ENCODE results near the gene EVA1A.

The EVA1A gene

GRCh38 chr2:75543446-75543845 lies 17.3 kb downstream of the EVA1A start:
- ATAC-seq (ENCODE audit: insufficient read depth, low read depth): no peak
- Histone ChIP-seq H3K36me3 (ENCODE audit: insufficient read depth, low read length) (peaks cover 41% of the 10 kb centered on the region), H2AFZ (ENCODE audit: low read depth, low read length) (no peak overlapping the region), H3K27me3 (ENCODE audit: insufficient read depth, low read length, poor library complexity) (no peaks in the 10 kb centered on the region), H4K20me1 (ENCODE audit: insufficient read depth, low read length) (peaks cover 3% of the 10 kb centered on the region; the same call in 1 of the 2 replicates), H3K4me1 (ENCODE audit: insufficient read depth, low read length) (peaks cover 33% of the 10 kb centered on the region), H3K9ac (ENCODE audit: low read depth, low read length) (no peak overlapping the region), H3K79me2 (ENCODE audit: insufficient read depth, low read length) (peaks cover 96% of the 10 kb centered on the region), H3K9me3 (ENCODE audit: insufficient read depth, low read length, severe bottlenecking) (peaks cover 4% of the 10 kb centered on the region), H3K4me3 (ENCODE audit: low read depth in 1 of 2, low read length in 2 of 2) (no peak overlapping the region), H3K4me2 (ENCODE audit: insufficient read depth, low read length) (no peak overlapping the region), H3K27ac (ENCODE audit: low read length) (no peak overlapping the region)
- no peak for DNase-seq
- no peak for TF ChIP-seq CTCF (IDR thresholded peaks at IDR 0.05; ENCODE audit: borderline replicate concordance, extremely low read depth, low read length, poor library complexity, severe bottlenecking)
- TF ChIP-seq EZH2 (IDR thresholded peaks at IDR 0.05; ENCODE audit: borderline replicate concordance, low read depth, low read length, severe bottlenecking): no peak

- no peak overlapping the region for H2AFZ ChIP-seq (ENCODE audit: low read depth, low read length)
- H4K20me1 ChIP-seq (ENCODE audit: insufficient read depth, low read length): no peaks in the 10 kb centered on the region
- H3K4me2 ChIP-seq (ENCODE audit: insufficient read depth, low read length): no peak overlapping the region
- peak overlapping the region; percentile 38; the same call in 1 of the 2 replicates for H3K27ac ChIP-seq (ENCODE audit: low read length)
- TF ChIP-seq EZH2 (IDR thresholded peaks at IDR 0.05; ENCODE audit: borderline replicate concordance, low read depth, low read length, severe bottlenecking): no peak
- no peak for TF ChIP-seq CTCF (IDR thresholded peaks at IDR 0.05; ENCODE audit: borderline replicate concordance, extremely low read depth, low read length, poor library complexity, severe bottlenecking)
- no peak for ATAC-seq (ENCODE audit: insufficient read depth, low read depth)
- H3K36me3 ChIP-seq (ENCODE audit: insufficient read depth, low read length): peaks cover 49% of the 10 kb centered on the region
- DNase-seq: no peak
- H3K79me2 ChIP-seq (ENCODE audit: insufficient read depth, low read length): peaks cover 97% of the 10 kb centered on the region
- H3K9me3 ChIP-seq (ENCODE audit: insufficient read depth, low read length, severe bottlenecking): peaks cover 9% of the 10 kb centered on the region
- H3K9ac ChIP-seq (ENCODE audit: low read depth, low read length): no peak overlapping the region
- H3K4me3 ChIP-seq (ENCODE audit: low read depth in 1 of 2, low read length in 2 of 2): no peak overlapping the region
- no peaks in the 10 kb centered on the region for H3K27me3 ChIP-seq (ENCODE audit: insufficient read depth, low read length, poor library complexity)
- peaks cover 16% of the 10 kb centered on the region for H3K4me1 ChIP-seq (ENCODE audit: insufficient read depth, low read length)
Measured at GRCh38 chr2:75541430-75541829, 19.3 kb downstream of the EVA1A start.

GRCh38 chr2:75540994-75541393 lies 19.7 kb downstream of the EVA1A start:
- Histone ChIP-seq H3K4me1 (ENCODE audit: insufficient read depth, low read length) (peaks cover 12% of the 10 kb centered on the region), H4K20me1 (ENCODE audit: insufficient read depth, low read length) (no peaks in the 10 kb centered on the region), H3K4me2 (ENCODE audit: insufficient read depth, low read length) (no peak overlapping the region), H3K27ac (ENCODE audit: low read length) (peak overlapping the region; percentile 38; the same call in 1 of the 2 replicates), H3K36me3 (ENCODE audit: insufficient read depth, low read length) (peaks cover 49% of the 10 kb centered on the region), H3K9ac (ENCODE audit: low read depth, low read length) (no peak overlapping the region), H3K27me3 (ENCODE audit: insufficient read depth, low read length, poor library complexity) (no peaks in the 10 kb centered on the region), H3K79me2 (ENCODE audit: insufficient read depth, low read length) (peaks cover 97% of the 10 kb centered on the region), H3K4me3 (ENCODE audit: low read depth in 1 of 2, low read length in 2 of 2) (no peak overlapping the region), H3K9me3 (ENCODE audit: insufficient read depth, low read length, severe bottlenecking) (peaks cover 9% of the 10 kb centered on the region), H2AFZ (ENCODE audit: low read depth, low read length) (no peak overlapping the region)
- no peak for DNase-seq
- ATAC-seq (ENCODE audit: insufficient read depth, low read depth): peak; percentile 58; the same call in 2 of the 3 replicates
- no peak for TF ChIP-seq EZH2 (IDR thresholded peaks at IDR 0.05; ENCODE audit: borderline replicate concordance, low read depth, low read length, severe bottlenecking)
- TF ChIP-seq CTCF (IDR thresholded peaks at IDR 0.05; ENCODE audit: borderline replicate concordance, extremely low read depth, low read length, poor library complexity, severe bottlenecking): no peak
